CD14-positive monocyte (primary cell): Measurements from ENCODE around the gene FAM53A. TPM values are rescaled to one million over a fixed set of nuclear protein-coding genes. Genes with fewer than 3 reads are reported as not detected.

Source experiments
- DNase-seq, 3 donors: peaks; one replicate each; pipeline ENCODE4 v3.0.0-alpha.2; 2011 to 2022
- H2AFZ ChIP-seq: 2 replicates; pipeline ENCODE4 v1.6.0; 2012; ENCODE audit warnings: mild to moderate bottlenecking, low read depth, low read length, inconsistent platforms; ENCODE audit not compliant: insufficient read depth, poor library complexity, severe bottlenecking
- H3K27ac ChIP-seq, 2 donors: 1 replicate in 1 of 2; 2 replicates in 1 of 2; pipeline ENCODE4 v1.5.1; 2012 to 2013; ENCODE audit warnings: low read length in 2 of 2, control low read depth in 1 of 2, inconsistent platforms in 1 of 2, low read depth in 1 of 2, mild to moderate bottlenecking in 1 of 2
- H3K27me3 ChIP-seq, 2 donors: one replicate each; pipeline versions ENCODE4 v1.6.0 to v1.6.1; 2011 to 2013; ENCODE audit warnings: low read length in 2 of 2; ENCODE audit not compliant: control insufficient read depth in 2 of 2, insufficient read depth in 2 of 2
- H3K36me3 ChIP-seq, 2 donors: replicated peaks in 1 of 2; 1 replicate in 1 of 2; 2 replicates in 1 of 2; pipeline versions ENCODE4 v1.5.1 to v1.6.1; 2012 to 2013; ENCODE audit warnings: low read length in 2 of 2, control low read depth in 1 of 2, inconsistent platforms in 1 of 2, mild to moderate bottlenecking in 1 of 2; ENCODE audit not compliant: insufficient read depth in 2 of 2, control insufficient read depth in 1 of 2
- H3K4me1 ChIP-seq, 2 donors: 1 replicate in 1 of 2; 2 replicates in 1 of 2; pipeline versions ENCODE4 v1.5.1 to v1.6.1; 2012 to 2013; ENCODE audit warnings: low read length in 2 of 2, control low read depth in 1 of 2, inconsistent platforms in 1 of 2, mild to moderate bottlenecking in 1 of 2, moderate library complexity in 1 of 2; ENCODE audit not compliant: insufficient read depth in 2 of 2, control insufficient read depth in 1 of 2
- H3K4me2 ChIP-seq: replicated peaks from 2 replicates; pipeline ENCODE3; 2012; ENCODE audit warnings: low read length, moderate library complexity, mild to moderate bottlenecking; ENCODE audit not compliant: poor library complexity, severe bottlenecking; ENCODE audit errors: extremely low read depth
- H3K4me3 ChIP-seq, 3 experiments: fragments of 200-600 bp in 1 of 3; sonication (generic) in 1 of 3; replicated peaks in 1 of 3; 1 replicate in 2 of 3; 2 replicates in 1 of 3; pipeline ENCODE4 v1.5.1; 2011 to 2013; ENCODE audit warnings: low read length in 3 of 3, mild to moderate bottlenecking in 3 of 3, control low read depth in 2 of 3, low read depth in 2 of 3, inconsistent platforms in 1 of 3, moderate library complexity in 1 of 3
- H3K79me2 ChIP-seq: 2 replicates; pipeline ENCODE4 v1.6.0; 2012; ENCODE audit warnings: mild to moderate bottlenecking, control low read depth, inconsistent platforms, low read length, moderate library complexity; ENCODE audit not compliant: insufficient read depth
- H3K9ac ChIP-seq: 2 replicates; pipeline ENCODE4 v1.6.0; 2017; ENCODE audit warnings: low read length, mild to moderate bottlenecking; ENCODE audit not compliant: insufficient read depth, poor library complexity, severe bottlenecking
- H3K9me3 ChIP-seq, 2 donors: replicated peaks in 1 of 2; 1 replicate in 1 of 2; 2 replicates in 1 of 2; pipeline versions ENCODE4 v1.5.1 to v1.6.1; 2012 to 2013; ENCODE audit warnings: low read length in 2 of 2, control low read depth in 1 of 2; ENCODE audit not compliant: control insufficient read depth in 1 of 2, insufficient read depth in 1 of 2
- H4K20me1 ChIP-seq: 2 replicates; pipeline ENCODE4 v1.6.0; 2012; ENCODE audit warnings: mild to moderate bottlenecking, low read length, control low read depth, moderate library complexity; ENCODE audit not compliant: insufficient read depth
- H3K27ac Mint-ChIP-seq, 7 donors: one replicate each; pipeline ENCODE4 v1.8.0; 2020; ENCODE audit warnings: mild to moderate bottlenecking in 7 of 7, mixed read lengths in 7 of 7, moderate library complexity in 6 of 7, inconsistent platforms in 2 of 7
- H3K27me3 Mint-ChIP-seq, 3 donors: one replicate each; pipeline ENCODE4 v1.8.0; 2021 to 2022; ENCODE audit warnings: low read depth in 3 of 3, mild to moderate bottlenecking in 3 of 3, mixed read lengths in 3 of 3, moderate library complexity in 3 of 3, inconsistent platforms in 1 of 3
- H3K36me3 Mint-ChIP-seq, 2 donors: one replicate each; pipeline ENCODE4 v1.8.0; 2020; ENCODE audit warnings: mixed read lengths in 2 of 2, inconsistent platforms in 1 of 2, mild to moderate bottlenecking in 1 of 2
- H3K4me1 Mint-ChIP-seq: one replicate; pipeline ENCODE4 v1.8.0; 2020; ENCODE audit warnings: mild to moderate bottlenecking, mixed read lengths
- H3K4me3 Mint-ChIP-seq, 2 donors: one replicate each; pipeline ENCODE4 v1.8.0; 2020; ENCODE audit warnings: mild to moderate bottlenecking in 2 of 2, mixed read lengths in 2 of 2, moderate library complexity in 1 of 2
- H3K9me3 Mint-ChIP-seq, 7 donors: one replicate each; pipeline ENCODE4 v1.8.0; 2020 to 2022; ENCODE audit warnings: mixed read lengths in 7 of 7, mild to moderate bottlenecking in 6 of 7, moderate library complexity in 6 of 7, inconsistent platforms in 2 of 7
- CTCF ChIP-seq: fragments of 200-600 bp; IDR thresholded peaks from one replicate; pipeline ENCODE4 v1.8.0; 2022; ENCODE audit warnings: antibody characterized with exemption, mild to moderate bottlenecking
- WGBS: methylation state at CpG from one replicate; pipeline ENCODE4 v1.1.5; 2013; ENCODE audit warnings: missing lambda C conversion rate; ENCODE audit not compliant: insufficient coverage; 5-methylcytosine and 5-hydroxymethylcytosine counted together
- intact Hi-C, 2 donors: fragments of 100-400 bp; cut with micrococcal nuclease; formaldehyde crosslinking; loops; one replicate each; pipeline versions ENCODE4 v1.15.0 to v1.15.1; 2023
- polyA plus RNA-seq, 3 donors: library from polyadenylated mRNA; depleted of rRNA in 1 of 3; unstranded in 2 of 3; stranded (reverse) in 1 of 3; fragments of 300-500 nt in 2 of 3; fragments of >200 nt in 1 of 3; fragmentation: Illumina TruSeq in 2 of 3; gene quantifications; 1 replicate in 2 of 3; 2 replicates in 1 of 3; pipeline ENCODE4 v1.2.3, GENCODE V29; 2012 to 2021

Gene FAM53A
- polyA plus RNA-seq, 3 donors = 0.40 to 0.82 (median 0.76) TPM

GRCh38 chr4:1727117-1728031 is 43.3 kb upstream of the FAM53A start:
- Histone ChIP-seq H3K79me2 (peaks cover 92% of the 10 kb centered on the region), H3K9ac (peak overlapping the region; percentile 60), H3K27ac (peak overlapping the region; percentile 68 to 96), H3K4me3 (peak overlapping the region; percentile 2 to 80 (median 19)), H3K27me3 (no peaks in the 10 kb centered on the region), H2AFZ (no peak overlapping the region), H3K4me1 (peaks cover 73 to 78% of the 10 kb centered on the region in 2 donors), H3K4me2 (peak overlapping the region; percentile 89), H3K9me3 (no peaks in the 10 kb centered on the region), H3K36me3 (peaks cover 39 to 49% of the 10 kb centered on the region in 2 donors), H4K20me1 (peaks cover 38% of the 10 kb centered on the region)
- Mint-ChIP-seq H3K9me3 (no peaks in the 10 kb centered on the region), H3K27me3 (peaks cover 0 to 3% (median 0%) of the 10 kb centered on the region in 3 donors), H3K36me3 (peaks cover 47 to 67% of the 10 kb centered on the region in 2 donors), H3K4me1 (peaks cover 75% of the 10 kb centered on the region), H3K27ac (peak overlapping the region; percentile 89 to 98 (median 94)), H3K4me3 (peak overlapping the region; percentile 66 to 89)
- 12% methylated on average over 15 of the region's 18 CpGs for WGBS
- intact Hi-C loops = loop anchor here (2.0 to 10.0 kb wide), 4 partner anchors 35 to 287 kb away; partner anchors contain the start of gene LETM1 (in 1 of the 2)
- DNase-seq = peak; percentile 73 to 90 (median 90)
- TF ChIP-seq CTCF = no peak

GRCh38 chr4:1726146-1726934 is 42.2 kb upstream of the FAM53A start:
- 55% methylated on average over 14 of the region's 17 CpGs for WGBS
- peak overlapping the region; percentile 66 to 89 for H3K4me3 Mint-ChIP-seq
- Histone ChIP-seq H3K36me3 (peaks cover 29 to 38% of the 10 kb centered on the region in 2 donors), H4K20me1 (peaks cover 30% of the 10 kb centered on the region), H3K4me1 (peaks cover 81 to 86% of the 10 kb centered on the region in 2 donors), H2AFZ (no peak overlapping the region), H3K9me3 (no peaks in the 10 kb centered on the region), H3K27ac (peak overlapping the region; percentile 68 to 96), H3K4me2 (peak overlapping the region; percentile 89), H3K79me2 (peaks cover 94% of the 10 kb centered on the region), H3K4me3 (peak overlapping the region in 1 of 3 experiments; percentile 80), H3K9ac (no peak overlapping the region), H3K27me3 (no peaks in the 10 kb centered on the region)
- H3K9me3 Mint-ChIP-seq = no peaks in the 10 kb centered on the region
- peak; percentile 83 to 85 (median 85) for DNase-seq
- H3K36me3 Mint-ChIP-seq = peaks cover 39 to 58% of the 10 kb centered on the region in 2 donors
- peaks cover 81% of the 10 kb centered on the region for H3K4me1 Mint-ChIP-seq
- intact Hi-C loops = loop anchor here (1.0 to 10.0 kb wide), 5 partner anchors 33 to 288 kb away; partner anchors contain the start of gene LETM1 (in 1 of the 2)
- TF ChIP-seq CTCF = peak; percentile 95
- peak overlapping the region; percentile 89 to 98 (median 94) for H3K27ac Mint-ChIP-seq
- H3K27me3 Mint-ChIP-seq = peaks cover 0 to 3% (median 0%) of the 10 kb centered on the region in 3 donors
